DND-41 (cell line): ENCODE measurements around the gene PLCL1.

Experiments used
- EZH2 ChIP-seq: IDR thresholded peaks from 3 replicates; pipeline ENCODE4 v1.6.1; 2012; ENCODE audit warnings: borderline replicate concordance, low read depth, mild to moderate bottlenecking, moderate library complexity, low read length, inconsistent platforms; ENCODE audit not compliant: severe bottlenecking
- TF ChIP-seq, protein P1 (sequence below): IDR thresholded peaks from 2 replicates; pipeline ENCODE4 v1.5.1; 2012; ENCODE audit warnings: borderline replicate concordance, low read length, moderate library complexity, mild to moderate bottlenecking; ENCODE audit not compliant: poor library complexity, severe bottlenecking; ENCODE audit errors: extremely low read depth

DNA sequence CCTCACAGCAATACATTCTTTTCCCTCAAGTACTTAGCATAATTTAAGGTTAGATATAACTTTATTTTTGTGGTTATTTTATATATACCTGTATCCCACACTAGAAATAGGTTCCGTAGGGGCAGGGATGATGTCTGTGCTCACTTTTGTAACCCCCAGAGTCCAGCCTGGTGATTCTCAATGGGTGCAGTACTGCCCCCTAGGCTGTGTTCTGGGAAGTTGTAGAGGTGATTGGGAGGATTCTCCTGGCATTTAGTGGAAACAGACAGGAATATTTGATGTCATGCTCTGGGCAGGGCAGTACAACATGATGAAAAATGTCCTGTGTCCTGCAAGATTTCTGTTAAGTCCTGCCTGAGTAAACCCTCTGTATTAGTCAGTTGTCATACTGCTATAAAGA lies 333.3 kb downstream of the PLCL1 start:
- no peak for TF ChIP-seq EZH2
- TF ChIP-seq, protein P1, sequence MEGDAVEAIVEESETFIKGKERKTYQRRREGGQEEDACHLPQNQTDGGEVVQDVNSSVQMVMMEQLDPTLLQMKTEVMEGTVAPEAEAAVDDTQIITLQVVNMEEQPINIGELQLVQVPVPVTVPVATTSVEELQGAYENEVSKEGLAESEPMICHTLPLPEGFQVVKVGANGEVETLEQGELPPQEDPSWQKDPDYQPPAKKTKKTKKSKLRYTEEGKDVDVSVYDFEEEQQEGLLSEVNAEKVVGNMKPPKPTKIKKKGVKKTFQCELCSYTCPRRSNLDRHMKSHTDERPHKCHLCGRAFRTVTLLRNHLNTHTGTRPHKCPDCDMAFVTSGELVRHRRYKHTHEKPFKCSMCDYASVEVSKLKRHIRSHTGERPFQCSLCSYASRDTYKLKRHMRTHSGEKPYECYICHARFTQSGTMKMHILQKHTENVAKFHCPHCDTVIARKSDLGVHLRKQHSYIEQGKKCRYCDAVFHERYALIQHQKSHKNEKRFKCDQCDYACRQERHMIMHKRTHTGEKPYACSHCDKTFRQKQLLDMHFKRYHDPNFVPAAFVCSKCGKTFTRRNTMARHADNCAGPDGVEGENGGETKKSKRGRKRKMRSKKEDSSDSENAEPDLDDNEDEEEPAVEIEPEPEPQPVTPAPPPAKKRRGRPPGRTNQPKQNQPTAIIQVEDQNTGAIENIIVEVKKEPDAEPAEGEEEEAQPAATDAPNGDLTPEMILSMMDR = peak; percentile 21
